Astrocyte (in vitro differentiated cells and primary cell): ENCODE results near the gene OR2L13.

ENCODE experiments used
- EZH2 ChIP-seq: IDR thresholded peaks from 2 replicates; pipeline ENCODE4 v1.6.1; 2012; ENCODE audit warnings: mild to moderate bottlenecking, low read length, inconsistent platforms; ENCODE audit not compliant: insufficient read depth
- TF ChIP-seq, protein P1 (sequence below): IDR thresholded peaks from 2 replicates; pipeline ENCODE4 v1.5.1; 2011; ENCODE audit warnings: low read depth, mild to moderate bottlenecking, inconsistent platforms, low read length, moderate library complexity; ENCODE audit not compliant: insufficient read depth

DNA sequence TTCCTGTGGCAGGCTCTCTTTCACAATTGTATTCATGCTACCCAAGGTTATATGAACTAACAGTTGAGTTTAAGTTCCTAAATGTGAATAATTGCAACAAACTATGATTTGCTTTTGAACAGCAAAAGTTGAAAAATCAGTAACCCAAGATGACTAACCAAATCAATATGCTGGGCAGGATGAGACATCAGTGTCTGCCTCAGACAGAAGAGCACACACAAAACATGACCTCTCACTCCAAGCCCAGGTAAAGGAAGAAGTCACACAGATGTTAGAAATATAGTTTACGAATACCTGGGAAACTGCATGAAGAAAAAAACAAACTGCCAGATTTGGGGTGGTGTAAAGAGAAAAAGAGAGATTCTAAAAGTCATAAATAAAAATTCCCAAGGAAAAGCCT lies 3.5 kb downstream of the OR2L13 start:
- TF ChIP-seq, protein P1, sequence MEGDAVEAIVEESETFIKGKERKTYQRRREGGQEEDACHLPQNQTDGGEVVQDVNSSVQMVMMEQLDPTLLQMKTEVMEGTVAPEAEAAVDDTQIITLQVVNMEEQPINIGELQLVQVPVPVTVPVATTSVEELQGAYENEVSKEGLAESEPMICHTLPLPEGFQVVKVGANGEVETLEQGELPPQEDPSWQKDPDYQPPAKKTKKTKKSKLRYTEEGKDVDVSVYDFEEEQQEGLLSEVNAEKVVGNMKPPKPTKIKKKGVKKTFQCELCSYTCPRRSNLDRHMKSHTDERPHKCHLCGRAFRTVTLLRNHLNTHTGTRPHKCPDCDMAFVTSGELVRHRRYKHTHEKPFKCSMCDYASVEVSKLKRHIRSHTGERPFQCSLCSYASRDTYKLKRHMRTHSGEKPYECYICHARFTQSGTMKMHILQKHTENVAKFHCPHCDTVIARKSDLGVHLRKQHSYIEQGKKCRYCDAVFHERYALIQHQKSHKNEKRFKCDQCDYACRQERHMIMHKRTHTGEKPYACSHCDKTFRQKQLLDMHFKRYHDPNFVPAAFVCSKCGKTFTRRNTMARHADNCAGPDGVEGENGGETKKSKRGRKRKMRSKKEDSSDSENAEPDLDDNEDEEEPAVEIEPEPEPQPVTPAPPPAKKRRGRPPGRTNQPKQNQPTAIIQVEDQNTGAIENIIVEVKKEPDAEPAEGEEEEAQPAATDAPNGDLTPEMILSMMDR, result no peak
- no peak for TF ChIP-seq EZH2
